Left lung (tissue), 10 donors: ENCODE results near the gene C1D. TPM values are rescaled to one million over a fixed set of nuclear protein-coding genes. Genes with fewer than 3 reads are reported as not detected.
A peak's percentile ranks its signal among the peaks of the same experiment; 100 is the strongest.
"Not testable (repeated sequence)": the region's sequence is repeated elsewhere in the genome, so short reads cannot be mapped to it uniquely, and the experiment has no call there.

Experiments used
- ATAC-seq: fragments of 200-7000 bp; cut with Tn5 transposase; one replicate; pipeline ENCODE4 v1.9.1; 2020; ENCODE audit warnings: moderate library complexity
- DNase-seq, 4 donors: peaks; one replicate each; pipeline ENCODE4 v3.0.0-alpha.2; 2013 to 2020
- H3K27ac ChIP-seq, 2 donors: fragments of 200-600 bp; sonication (generic) in 1 of 2; one replicate each; pipeline versions ENCODE4 v1.5.0 to v1.8.0; 2020 to 2021
- H3K27me3 ChIP-seq, 2 donors: fragments of 200-600 bp; sonication (generic) in 1 of 2; one replicate each; pipeline versions ENCODE4 v1.5.0 to v1.8.0; 2020 to 2021
- H3K36me3 ChIP-seq, 2 donors: fragments of 200-600 bp; sonication (generic) in 1 of 2; one replicate each; pipeline versions ENCODE4 v1.5.0 to v1.8.0; 2020 to 2021
- H3K4me1 ChIP-seq, 2 donors: fragments of 200-600 bp; one replicate each; pipeline ENCODE4 v1.8.0; 2021
- H3K4me3 ChIP-seq, 2 donors: fragments of 200-600 bp; sonication (generic) in 1 of 2; one replicate each; pipeline versions ENCODE4 v1.5.0 to v1.8.0; 2020 to 2021; ENCODE audit warnings: mild to moderate bottlenecking in 1 of 2
- H3K9me3 ChIP-seq, 2 donors: fragments of 200-600 bp; sonication (generic) in 1 of 2; one replicate each; pipeline versions ENCODE4 v1.5.0 to v1.8.0; 2020 to 2021
- intact Hi-C, 2 donors: fragments of 100-400 bp; cut with DNase I; formaldehyde crosslinking; loops; one replicate each; pipeline versions ENCODE4 v1.11.2 to v1.14.2; 2022
- polyA plus RNA-seq, 6 donors: library from polyadenylated mRNA; unstranded; fragments of 120-200 nt; gene quantifications; one replicate each; pipeline ENCODE4 v1.2.1, GENCODE V29; 2013; ENCODE audit not compliant: insufficient read length in 6 of 6
- total RNA-seq, 2 donors: library from RNA; stranded (reverse); fragmentation: NEBNext Ultra II Directional; extraction: Animal tissue kit (Norgen Biotek cat#: 25700); gene quantifications; one replicate each; pipeline ENCODE4 v1.2.1, GENCODE V29; 2021
- TF ChIP-seq, protein P1 (sequence below), 2 donors: fragments of 200-600 bp; sonication (generic) in 1 of 2; IDR thresholded peaks; one replicate each; pipeline versions ENCODE4 v1.5.0 to v1.8.0; 2021; ENCODE audit warnings: antibody characterized with exemption in 2 of 2
- donor health status: DM: no; HTN: yes; CAD: no.
- donor health status: DM: no; HTN: no; CAD: no.

C1D gene
- total and polyA plus RNA-seq, 8 donors = 21.0 to 43.4 (median 38.4) TPM

DNA sequence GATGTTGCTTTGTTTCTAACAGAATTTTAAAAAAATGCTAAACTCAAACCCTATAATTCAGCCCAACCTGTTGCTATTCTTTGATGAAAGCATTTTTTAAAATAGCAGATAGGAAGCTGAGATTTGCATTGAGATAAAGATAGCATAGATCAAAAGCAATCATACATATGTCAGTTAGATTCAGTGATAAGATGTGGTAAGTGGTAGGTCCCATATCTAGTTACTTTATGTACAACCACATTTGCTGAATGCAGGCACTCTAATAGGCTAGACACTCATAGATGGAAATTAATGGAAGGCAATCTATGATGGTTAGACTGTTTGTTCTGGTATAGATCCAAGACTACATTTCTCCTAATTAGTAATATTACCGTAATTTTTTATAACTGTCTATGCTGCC, 27.2 kb upstream of the C1D start:
- intact Hi-C loops = no loop called here
- H3K27ac ChIP-seq = no peak overlapping the region
- TF ChIP-seq, protein P1, sequence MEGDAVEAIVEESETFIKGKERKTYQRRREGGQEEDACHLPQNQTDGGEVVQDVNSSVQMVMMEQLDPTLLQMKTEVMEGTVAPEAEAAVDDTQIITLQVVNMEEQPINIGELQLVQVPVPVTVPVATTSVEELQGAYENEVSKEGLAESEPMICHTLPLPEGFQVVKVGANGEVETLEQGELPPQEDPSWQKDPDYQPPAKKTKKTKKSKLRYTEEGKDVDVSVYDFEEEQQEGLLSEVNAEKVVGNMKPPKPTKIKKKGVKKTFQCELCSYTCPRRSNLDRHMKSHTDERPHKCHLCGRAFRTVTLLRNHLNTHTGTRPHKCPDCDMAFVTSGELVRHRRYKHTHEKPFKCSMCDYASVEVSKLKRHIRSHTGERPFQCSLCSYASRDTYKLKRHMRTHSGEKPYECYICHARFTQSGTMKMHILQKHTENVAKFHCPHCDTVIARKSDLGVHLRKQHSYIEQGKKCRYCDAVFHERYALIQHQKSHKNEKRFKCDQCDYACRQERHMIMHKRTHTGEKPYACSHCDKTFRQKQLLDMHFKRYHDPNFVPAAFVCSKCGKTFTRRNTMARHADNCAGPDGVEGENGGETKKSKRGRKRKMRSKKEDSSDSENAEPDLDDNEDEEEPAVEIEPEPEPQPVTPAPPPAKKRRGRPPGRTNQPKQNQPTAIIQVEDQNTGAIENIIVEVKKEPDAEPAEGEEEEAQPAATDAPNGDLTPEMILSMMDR (IDR thresholded peaks at IDR 0.05) = no peak

DNA sequence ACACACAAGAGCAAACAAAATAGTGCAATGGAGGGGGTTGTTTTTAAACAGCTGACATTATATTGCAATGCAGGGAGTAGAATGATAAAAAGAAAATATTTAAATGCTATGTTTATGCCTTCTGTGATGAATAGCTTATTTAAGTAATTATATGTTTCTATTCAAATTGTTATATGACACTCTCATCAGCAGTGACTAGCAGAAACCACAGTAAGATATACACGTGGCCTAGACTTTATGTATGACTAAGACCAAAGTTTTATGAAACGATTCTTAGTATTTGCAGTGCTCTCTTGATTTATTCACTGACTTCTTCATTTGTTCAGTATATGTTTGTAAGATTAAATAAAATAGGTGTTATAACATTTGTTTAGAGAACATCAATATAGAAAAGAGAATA, 26.1 kb upstream of the C1D start:
- intact Hi-C loops = no loop called here
- Histone ChIP-seq H3K4me3 (no peak overlapping the region), H3K9me3 (no peaks in the 10 kb centered on the region), H3K27ac (no peak overlapping the region), H3K27me3 (no peaks in the 10 kb centered on the region), H3K4me1 (no peaks in the 10 kb centered on the region), H3K36me3 (no peaks in the 10 kb centered on the region)
- TF ChIP-seq, protein P1 (IDR thresholded peaks at IDR 0.05) = no peak
- DNase-seq (no peak), ATAC-seq (no peak)

More for the DNA sequence above, 27.2 kb upstream of the C1D start:
- H3K27me3 ChIP-seq = no peaks in the 10 kb centered on the region
- H3K4me3 ChIP-seq = no peak overlapping the region
- H3K36me3 ChIP-seq = no peaks in the 10 kb centered on the region
- H3K9me3 ChIP-seq = no peaks in the 10 kb centered on the region
- H3K4me1 ChIP-seq = no peaks in the 10 kb centered on the region
- ATAC-seq = no peak
- no peak for DNase-seq

DNA sequence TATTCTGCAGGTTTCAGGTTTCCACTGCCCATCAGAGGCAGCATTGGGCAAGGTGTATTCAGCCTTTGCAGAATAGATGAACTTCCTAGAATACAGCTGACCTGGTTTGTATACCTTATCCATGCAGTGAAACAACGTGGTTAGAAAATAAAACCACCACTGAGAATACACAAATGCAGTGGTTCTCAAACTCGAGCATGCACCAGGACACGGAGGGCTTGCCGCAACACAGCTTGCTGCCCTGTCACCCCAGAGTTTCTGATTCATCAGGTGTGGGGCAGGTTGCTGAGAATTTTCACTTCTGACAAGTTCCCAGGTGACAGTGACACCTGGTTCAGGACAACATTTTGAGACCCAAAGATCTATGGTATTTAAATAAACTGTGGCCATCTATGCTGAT, 23.4 kb upstream of the C1D start:
- TF ChIP-seq, protein P1 (IDR thresholded peaks at IDR 0.05) = no peak
- intact Hi-C loops = no loop called here
- Histone ChIP-seq H3K27me3 (no peaks in the 10 kb centered on the region), H3K4me1 (no peaks in the 10 kb centered on the region), H3K9me3 (no peaks in the 10 kb centered on the region), H3K4me3 (no peak overlapping the region), H3K36me3 (no peaks in the 10 kb centered on the region), H3K27ac (no peak overlapping the region)
- no peak for DNase-seq
- ATAC-seq = no peak

DNA sequence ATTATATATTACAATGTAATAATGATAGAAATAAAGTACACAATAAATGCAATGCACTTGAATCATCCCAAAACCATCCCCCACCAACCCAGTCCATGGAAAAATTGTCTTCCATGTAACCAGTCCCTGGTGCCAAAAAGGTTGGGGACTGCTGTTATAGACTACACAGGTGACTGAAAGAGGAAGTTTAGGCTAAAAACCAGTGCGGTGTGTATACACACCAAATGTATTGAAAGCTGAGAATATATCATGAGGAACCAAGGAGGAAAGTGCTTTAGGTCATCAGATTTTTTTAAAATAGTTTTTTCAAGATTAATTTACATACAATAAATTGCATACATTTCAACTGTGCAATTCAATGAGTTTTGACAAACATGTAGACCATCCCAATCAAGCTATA, 20.5 kb upstream of the C1D start:
- DNase-seq (no peak), ATAC-seq (no peak)
- intact Hi-C loops = no loop called here
- Histone ChIP-seq H3K4me3 (no peak overlapping the region), H3K9me3 (no peaks in the 10 kb centered on the region), H3K4me1 (no peaks in the 10 kb centered on the region), H3K27me3 (no peaks in the 10 kb centered on the region), H3K36me3 (no peaks in the 10 kb centered on the region), H3K27ac (no peak overlapping the region)
- TF ChIP-seq, protein P1 (IDR thresholded peaks at IDR 0.05) = no peak

DNA sequence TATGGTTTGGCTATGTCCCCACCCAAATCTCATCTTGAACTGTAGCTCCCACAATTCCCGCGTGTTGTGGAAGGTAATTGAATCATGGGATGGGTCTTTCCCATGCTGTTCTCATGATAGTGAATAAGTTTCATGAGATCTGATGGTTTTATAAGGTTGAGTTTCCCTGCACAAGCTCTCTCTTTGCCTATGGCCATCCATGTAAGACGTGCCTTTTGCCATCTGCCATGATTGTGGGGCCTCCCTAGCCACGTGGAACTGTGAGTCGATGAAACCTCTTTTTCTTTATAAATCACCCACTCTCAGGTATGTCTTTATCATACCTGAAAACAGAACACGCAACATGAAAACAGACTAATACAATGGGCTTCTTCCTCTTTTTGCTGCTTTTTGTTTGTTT, 11.2 kb upstream of the C1D start:
- Histone ChIP-seq H3K27ac (no peak overlapping the region), H3K9me3 (no peaks in the 10 kb centered on the region), H3K36me3 (no peaks in the 10 kb centered on the region), H3K27me3 (no peaks in the 10 kb centered on the region), H3K4me1 (no peaks in the 10 kb centered on the region), H3K4me3 (no peak overlapping the region)
- intact Hi-C loops = no loop called here
- ATAC-seq = no peak
- TF ChIP-seq, protein P1 (IDR thresholded peaks at IDR 0.05) = no peak
- no peak for DNase-seq

DNA sequence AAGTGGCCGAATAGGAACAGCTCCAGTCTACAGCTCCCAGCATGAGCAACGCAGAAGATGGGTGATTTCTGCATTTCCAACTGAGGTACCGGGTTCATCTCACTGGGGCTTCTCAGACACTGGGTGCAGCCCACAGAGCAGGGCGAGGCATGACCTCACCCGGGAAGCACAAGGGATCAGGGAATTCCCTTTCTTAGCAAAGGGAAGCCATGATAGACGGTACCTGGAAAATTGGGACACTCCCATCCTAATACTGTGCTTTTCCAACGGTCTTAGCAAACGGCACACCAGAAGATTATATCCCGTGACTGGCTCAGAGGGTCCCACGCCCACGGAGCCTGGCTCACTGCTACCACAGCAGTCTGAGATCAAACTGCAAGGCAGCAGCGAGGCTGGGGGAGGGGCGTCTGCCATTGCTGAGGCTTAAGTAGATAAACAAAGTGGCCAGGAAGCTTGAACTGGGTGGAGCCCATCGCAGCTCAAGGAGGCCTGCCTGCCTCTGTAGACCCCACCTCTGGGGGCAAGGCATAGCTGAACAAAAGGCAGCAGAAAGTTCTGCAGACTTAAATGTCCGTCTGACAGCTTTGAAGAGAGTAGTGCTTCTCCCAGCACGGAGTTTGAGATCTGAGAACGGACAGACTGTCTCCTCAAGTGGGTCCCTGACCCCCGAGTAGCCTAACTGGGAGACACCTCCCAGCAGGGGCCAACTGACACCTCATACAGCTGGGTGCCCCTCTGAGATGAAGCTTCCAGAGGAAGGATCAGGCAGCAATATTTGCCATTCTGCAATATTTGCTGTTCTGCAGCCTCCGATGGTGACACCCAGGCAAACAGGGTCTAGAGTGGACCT, 1.2 kb upstream of the C1D start:
- H3K27me3 ChIP-seq, intact Hi-C loops, H3K36me3 ChIP-seq, H3K9me3 ChIP-seq, DNase-seq, H3K27ac ChIP-seq, ATAC-seq: not testable (repeated sequence)
- H3K4me1 ChIP-seq = peaks cover 9 to 27% of the 10 kb centered on the region in 2 donors
- H3K4me3 ChIP-seq = peak overlapping the region in 1 of 2 donors; percentile 13
